ENCODE measurements around the gene CHST1.

The CHST1 gene

GRCh38 chr11:45704133-45704532 lies 38.7 kb upstream of the CHST1 start:
- TF ChIP-seq CEBPB (IDR thresholded peaks at IDR 0.05) (no peak), CREB1 (IDR thresholded peaks at IDR 0.05; ENCODE audit: low read depth) (no peak), TAF1 (IDR thresholded peaks at IDR 0.05; ENCODE audit: low read depth) (no peak), FOXM1 (IDR thresholded peaks at IDR 0.05; ENCODE audit: borderline replicate concordance, low read depth) (no peak)

DNA sequence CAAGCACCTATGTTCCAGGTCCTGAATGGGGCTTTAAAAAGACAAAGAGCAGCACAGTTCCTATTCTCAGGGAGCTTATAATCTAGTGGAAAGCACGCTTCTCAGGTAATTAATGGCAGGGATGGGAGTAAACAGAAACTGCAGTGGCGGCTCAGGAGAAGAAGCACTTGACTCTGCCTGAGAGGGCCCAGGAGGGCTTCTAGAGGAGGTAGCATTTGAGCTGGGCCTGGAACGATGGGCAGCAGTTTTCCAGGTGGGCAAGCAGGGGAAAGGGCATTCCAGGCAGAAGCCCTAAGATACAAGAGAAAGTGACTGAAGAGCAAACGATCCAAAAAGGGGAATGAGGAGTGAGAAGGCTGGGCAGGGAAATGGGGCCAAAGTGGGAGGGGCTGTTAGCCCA lies 37.1 kb upstream of the CHST1 start:
- TF ChIP-seq, protein P1, sequence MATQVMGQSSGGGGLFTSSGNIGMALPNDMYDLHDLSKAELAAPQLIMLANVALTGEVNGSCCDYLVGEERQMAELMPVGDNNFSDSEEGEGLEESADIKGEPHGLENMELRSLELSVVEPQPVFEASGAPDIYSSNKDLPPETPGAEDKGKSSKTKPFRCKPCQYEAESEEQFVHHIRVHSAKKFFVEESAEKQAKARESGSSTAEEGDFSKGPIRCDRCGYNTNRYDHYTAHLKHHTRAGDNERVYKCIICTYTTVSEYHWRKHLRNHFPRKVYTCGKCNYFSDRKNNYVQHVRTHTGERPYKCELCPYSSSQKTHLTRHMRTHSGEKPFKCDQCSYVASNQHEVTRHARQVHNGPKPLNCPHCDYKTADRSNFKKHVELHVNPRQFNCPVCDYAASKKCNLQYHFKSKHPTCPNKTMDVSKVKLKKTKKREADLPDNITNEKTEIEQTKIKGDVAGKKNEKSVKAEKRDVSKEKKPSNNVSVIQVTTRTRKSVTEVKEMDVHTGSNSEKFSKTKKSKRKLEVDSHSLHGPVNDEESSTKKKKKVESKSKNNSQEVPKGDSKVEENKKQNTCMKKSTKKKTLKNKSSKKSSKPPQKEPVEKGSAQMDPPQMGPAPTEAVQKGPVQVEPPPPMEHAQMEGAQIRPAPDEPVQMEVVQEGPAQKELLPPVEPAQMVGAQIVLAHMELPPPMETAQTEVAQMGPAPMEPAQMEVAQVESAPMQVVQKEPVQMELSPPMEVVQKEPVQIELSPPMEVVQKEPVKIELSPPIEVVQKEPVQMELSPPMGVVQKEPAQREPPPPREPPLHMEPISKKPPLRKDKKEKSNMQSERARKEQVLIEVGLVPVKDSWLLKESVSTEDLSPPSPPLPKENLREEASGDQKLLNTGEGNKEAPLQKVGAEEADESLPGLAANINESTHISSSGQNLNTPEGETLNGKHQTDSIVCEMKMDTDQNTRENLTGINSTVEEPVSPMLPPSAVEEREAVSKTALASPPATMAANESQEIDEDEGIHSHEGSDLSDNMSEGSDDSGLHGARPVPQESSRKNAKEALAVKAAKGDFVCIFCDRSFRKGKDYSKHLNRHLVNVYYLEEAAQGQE (IDR thresholded peaks at IDR 0.05; ENCODE audit: low read depth): no peak
- TF ChIP-seq TAF1 (IDR thresholded peaks at IDR 0.05; ENCODE audit: low read depth): no peak
- no peak for TF ChIP-seq CEBPB (IDR thresholded peaks at IDR 0.05)
- no peak for TF ChIP-seq TCF12 (IDR thresholded peaks at IDR 0.05; ENCODE audit: low read depth)
- TF ChIP-seq RAD21 (IDR thresholded peaks at IDR 0.05; ENCODE audit: low read depth): no peak
- no peak for TF ChIP-seq FOXM1 (IDR thresholded peaks at IDR 0.05; ENCODE audit: borderline replicate concordance, low read depth)
- TF ChIP-seq YY1 (IDR thresholded peaks at IDR 0.05; ENCODE audit: low read depth): no peak
- no peak for TF ChIP-seq MAX (IDR thresholded peaks at IDR 0.05)
- TF ChIP-seq TEAD4 (IDR thresholded peaks at IDR 0.05): no peak
- TF ChIP-seq CREB1 (IDR thresholded peaks at IDR 0.05; ENCODE audit: low read depth): no peak
- TF ChIP-seq, protein P2, sequence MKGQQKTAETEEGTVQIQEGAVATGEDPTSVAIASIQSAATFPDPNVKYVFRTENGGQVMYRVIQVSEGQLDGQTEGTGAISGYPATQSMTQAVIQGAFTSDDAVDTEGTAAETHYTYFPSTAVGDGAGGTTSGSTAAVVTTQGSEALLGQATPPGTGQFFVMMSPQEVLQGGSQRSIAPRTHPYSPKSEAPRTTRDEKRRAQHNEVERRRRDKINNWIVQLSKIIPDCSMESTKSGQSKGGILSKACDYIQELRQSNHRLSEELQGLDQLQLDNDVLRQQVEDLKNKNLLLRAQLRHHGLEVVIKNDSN (IDR thresholded peaks at IDR 0.05): no peak
- no peak for TF ChIP-seq NFIC (IDR thresholded peaks at IDR 0.05)
- no peak for TF ChIP-seq ZBTB7A (IDR thresholded peaks at IDR 0.05; ENCODE audit: low read depth)
- no peak for TF ChIP-seq EGR1 (IDR thresholded peaks at IDR 0.05)

GRCh38 chr11:45698777-45699497 lies 33.5 kb upstream of the CHST1 start:
- TF ChIP-seq TAF1 (IDR thresholded peaks at IDR 0.05; ENCODE audit: low read depth) (no peak), MAX (IDR thresholded peaks at IDR 0.05) (no peak), EGR1 (IDR thresholded peaks at IDR 0.05) (no peak), CREB1 (IDR thresholded peaks at IDR 0.05; ENCODE audit: low read depth) (no peak), NFIC (IDR thresholded peaks at IDR 0.05) (no peak), TCF12 (IDR thresholded peaks at IDR 0.05; ENCODE audit: low read depth) (no peak), RAD21 (IDR thresholded peaks at IDR 0.05; ENCODE audit: low read depth) (no peak), TEAD4 (IDR thresholded peaks at IDR 0.05) (no peak), YY1 (IDR thresholded peaks at IDR 0.05; ENCODE audit: low read depth) (no peak), CEBPB (IDR thresholded peaks at IDR 0.05) (no peak)
- TF ChIP-seq, protein P1 (IDR thresholded peaks at IDR 0.05; ENCODE audit: low read depth): no peak

- TF ChIP-seq FOXM1 (IDR thresholded peaks at IDR 0.05; ENCODE audit: borderline replicate concordance, low read depth): no peak
- TF ChIP-seq EP300 (IDR thresholded peaks at IDR 0.05; ENCODE audit: borderline replicate concordance): no peak
- TF ChIP-seq EGR1 (IDR thresholded peaks at IDR 0.05): no peak
Measured at GRCh38 chr11:45692808-45693453, 27.5 kb upstream of the CHST1 start.

DNA sequence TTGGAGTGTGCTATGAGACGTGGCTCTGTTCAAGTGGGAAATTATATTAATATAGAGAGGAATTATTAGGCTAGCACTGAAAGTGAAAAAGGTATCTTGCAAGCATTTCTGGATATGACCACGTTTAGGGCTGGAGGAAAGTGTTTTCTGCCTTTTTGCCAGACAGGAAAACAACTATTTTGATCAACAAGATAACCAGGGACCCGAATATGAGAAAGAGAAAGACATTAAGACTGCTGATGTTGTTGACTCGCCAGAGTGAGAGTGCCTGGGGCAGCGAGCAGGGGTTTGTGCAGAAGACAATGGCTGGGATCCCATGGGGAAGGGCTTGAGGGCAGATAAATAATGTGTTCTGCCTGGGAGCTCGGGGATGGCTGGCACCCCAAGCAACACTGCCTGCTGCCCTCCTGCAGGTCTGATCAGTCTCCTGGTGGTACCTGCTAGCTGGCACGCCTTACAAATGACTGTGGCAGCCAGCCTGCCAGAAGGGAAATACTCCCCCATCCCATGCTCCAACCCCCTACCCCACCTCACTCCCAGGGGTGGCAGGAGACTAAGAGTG lies 23.1 kb upstream of the CHST1 start:
- no peak for TF ChIP-seq FOXM1 (IDR thresholded peaks at IDR 0.05; ENCODE audit: borderline replicate concordance, low read depth)
- no peak for TF ChIP-seq CREB1 (IDR thresholded peaks at IDR 0.05; ENCODE audit: low read depth)
- no peak for TF ChIP-seq CEBPB (IDR thresholded peaks at IDR 0.05)
- no peak for TF ChIP-seq TEAD4 (IDR thresholded peaks at IDR 0.05)
- TF ChIP-seq YY1 (IDR thresholded peaks at IDR 0.05; ENCODE audit: low read depth): no peak
- TF ChIP-seq, protein P1 (IDR thresholded peaks at IDR 0.05; ENCODE audit: low read depth): no peak
- TF ChIP-seq TCF12 (IDR thresholded peaks at IDR 0.05; ENCODE audit: low read depth): no peak
- no peak for TF ChIP-seq ZBTB7A (IDR thresholded peaks at IDR 0.05; ENCODE audit: low read depth)
- TF ChIP-seq EGR1 (IDR thresholded peaks at IDR 0.05): no peak
- TF ChIP-seq RAD21 (IDR thresholded peaks at IDR 0.05; ENCODE audit: low read depth): no peak
- no peak for TF ChIP-seq TAF1 (IDR thresholded peaks at IDR 0.05; ENCODE audit: low read depth)
- no peak for TF ChIP-seq EP300 (IDR thresholded peaks at IDR 0.05; ENCODE audit: borderline replicate concordance)
- TF ChIP-seq MAX (IDR thresholded peaks at IDR 0.05): no peak
- TF ChIP-seq, protein P2 (IDR thresholded peaks at IDR 0.05): no peak
- no peak for TF ChIP-seq NFIC (IDR thresholded peaks at IDR 0.05)

Data from Ishikawa (cell line).